ENCODE data around the gene KLF12. TPM values are rescaled to one million over a fixed set of nuclear protein-coding genes. Genes with fewer than 3 reads are reported as not detected.

Gene KLF12
- total RNA-seq, 2 donors from 2014 or later: 11.5 to 16.0 TPM

- DNase-seq (ENCODE audit: low spot score) (no peak), ATAC-seq (no peak)
- peaks cover 24 to 25% of the 10 kb centered on the region in 2 donors for H3K27me3 Mint-ChIP-seq
- H3K36me3 Mint-ChIP-seq: no peaks in the 10 kb centered on the region
- H3K4me3 Mint-ChIP-seq: no peak overlapping the region
- no peak overlapping the region for H3K27ac Mint-ChIP-seq
- no peaks in the 10 kb centered on the region for H3K4me1 Mint-ChIP-seq (ENCODE audit: low read depth in 2 of 2)
- no peaks in the 10 kb centered on the region for H3K9me3 Mint-ChIP-seq
Observed at GRCh38 chr13:74151859-74152258, 17.7 kb upstream of the KLF12 start.

DNA sequence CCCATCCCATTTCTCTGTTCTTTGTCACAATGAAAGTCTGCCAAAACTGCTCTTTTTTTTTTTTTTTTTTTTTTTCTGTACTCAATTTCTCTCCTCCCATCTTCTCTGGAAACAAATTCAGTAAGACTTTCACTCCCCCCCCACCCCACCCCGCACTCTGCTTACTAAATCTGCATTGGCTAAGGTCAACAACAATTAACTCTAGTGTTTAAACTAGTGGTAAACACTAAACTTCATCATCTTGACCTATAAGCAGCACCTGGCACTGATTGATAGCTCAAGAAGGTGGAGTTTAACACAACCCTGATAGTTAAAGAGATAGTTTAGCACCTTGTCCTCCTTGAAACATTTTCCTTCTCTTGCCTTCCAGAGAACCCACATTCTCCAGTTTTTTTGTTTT lies 14.1 kb upstream of the KLF12 start:
- Mint-ChIP-seq H3K27ac (no peak overlapping the region), H3K27me3 (peaks cover 8 to 11% of the 10 kb centered on the region in 2 donors), H3K4me1 (ENCODE audit: low read depth in 2 of 2) (no peaks in the 10 kb centered on the region), H3K36me3 (no peaks in the 10 kb centered on the region), H3K4me3 (no peak overlapping the region), H3K9me3 (no peaks in the 10 kb centered on the region)
- ATAC-seq: no peak
- no peak for DNase-seq (ENCODE audit: low spot score)

- Mint-ChIP-seq H3K27me3 (peaks cover 8 to 14% of the 10 kb centered on the region in 2 donors), H3K4me3 (no peak overlapping the region), H3K4me1 (ENCODE audit: low read depth in 2 of 2) (no peaks in the 10 kb centered on the region), H3K36me3 (no peaks in the 10 kb centered on the region), H3K27ac (no peak overlapping the region), H3K9me3 (no peaks in the 10 kb centered on the region)
- DNase-seq (ENCODE audit: low spot score): no peak
- no peak for ATAC-seq
Observed at GRCh38 chr13:74145249-74145975, 11.2 kb upstream of the KLF12 start.

DNA sequence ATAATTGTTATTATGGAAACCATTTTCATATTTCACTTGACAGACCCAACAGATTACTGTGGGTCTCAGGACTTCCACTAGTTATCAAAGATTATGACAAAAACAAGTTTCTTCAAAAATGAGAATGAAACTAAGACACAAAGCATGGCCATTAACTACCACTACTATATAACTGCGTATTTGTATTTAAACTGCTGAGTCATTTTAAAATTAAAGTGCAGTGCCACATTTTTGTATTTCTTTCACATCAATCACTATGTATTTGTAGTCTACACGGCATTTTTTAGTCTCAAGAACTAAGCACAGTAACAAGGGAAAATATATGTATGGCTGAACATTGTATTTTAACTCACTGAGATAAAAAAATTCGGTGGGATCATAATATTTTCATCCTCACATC lies 10.1 kb upstream of the KLF12 start:
- Mint-ChIP-seq H3K9me3 (no peaks in the 10 kb centered on the region), H3K4me1 (ENCODE audit: low read depth in 2 of 2) (no peaks in the 10 kb centered on the region), H3K27me3 (peaks cover 0 to 10% of the 10 kb centered on the region in 2 donors), H3K4me3 (no peak overlapping the region), H3K27ac (no peak overlapping the region), H3K36me3 (no peaks in the 10 kb centered on the region)
- no peak for DNase-seq (ENCODE audit: low spot score)
- ATAC-seq: no peak

DNA sequence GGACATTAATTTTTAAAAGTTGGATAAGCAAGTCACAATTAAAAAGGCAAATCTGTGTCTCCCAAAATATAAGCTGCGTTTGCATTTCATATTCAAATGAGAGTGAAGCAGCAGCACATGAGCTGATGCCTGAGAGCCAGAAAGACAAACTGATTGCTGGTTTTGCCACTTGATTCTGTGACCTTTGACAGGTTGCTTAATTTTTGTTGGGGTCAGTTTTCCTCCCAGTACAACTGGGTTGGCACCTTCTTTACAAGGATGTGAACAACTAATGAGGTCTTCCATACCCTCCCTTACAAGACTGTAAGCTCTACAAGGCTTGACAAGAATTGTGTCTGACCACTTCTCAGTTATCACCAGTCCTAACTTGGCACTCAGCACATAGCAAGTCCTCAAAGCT lies 8.1 kb upstream of the KLF12 start:
- Mint-ChIP-seq H3K36me3 (no peaks in the 10 kb centered on the region), H3K27ac (no peak overlapping the region), H3K4me1 (ENCODE audit: low read depth in 2 of 2) (peaks cover 0 to 4% of the 10 kb centered on the region in 2 donors), H3K27me3 (peaks cover 0 to 4% of the 10 kb centered on the region in 2 donors), H3K4me3 (no peak overlapping the region), H3K9me3 (no peaks in the 10 kb centered on the region)
- ATAC-seq (no peak), DNase-seq (ENCODE audit: low spot score) (no peak)

DNA sequence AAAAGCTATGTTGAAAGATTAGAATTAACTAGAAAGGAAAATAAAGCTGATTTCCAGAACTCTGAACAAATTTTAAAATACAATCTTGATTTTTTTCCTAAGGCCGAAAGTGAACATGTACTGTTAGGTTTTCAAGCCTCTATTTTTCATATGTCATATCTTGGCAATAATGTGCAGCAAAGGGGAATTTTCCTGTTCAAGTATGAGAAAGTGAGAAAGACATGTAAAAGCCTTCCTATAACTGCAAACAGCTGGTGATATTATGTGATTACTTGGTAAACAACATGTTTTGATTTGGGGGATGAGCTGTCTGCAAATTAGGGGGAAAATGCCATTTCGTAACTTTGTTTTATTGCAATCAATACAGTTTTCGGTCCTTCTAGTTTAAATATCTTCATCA lies 4.0 kb upstream of the KLF12 start:
- H3K36me3 Mint-ChIP-seq: no peaks in the 10 kb centered on the region
- peaks cover 5 to 9% of the 10 kb centered on the region in 2 donors for H3K4me1 Mint-ChIP-seq (ENCODE audit: low read depth in 2 of 2)
- ATAC-seq (no peak), DNase-seq (ENCODE audit: low spot score) (no peak)
- no peak overlapping the region for H3K4me3 Mint-ChIP-seq
- no peak overlapping the region for H3K27ac Mint-ChIP-seq
- H3K27me3 Mint-ChIP-seq: peaks cover 0 to 4% of the 10 kb centered on the region in 2 donors
- no peaks in the 10 kb centered on the region for H3K9me3 Mint-ChIP-seq

DNA sequence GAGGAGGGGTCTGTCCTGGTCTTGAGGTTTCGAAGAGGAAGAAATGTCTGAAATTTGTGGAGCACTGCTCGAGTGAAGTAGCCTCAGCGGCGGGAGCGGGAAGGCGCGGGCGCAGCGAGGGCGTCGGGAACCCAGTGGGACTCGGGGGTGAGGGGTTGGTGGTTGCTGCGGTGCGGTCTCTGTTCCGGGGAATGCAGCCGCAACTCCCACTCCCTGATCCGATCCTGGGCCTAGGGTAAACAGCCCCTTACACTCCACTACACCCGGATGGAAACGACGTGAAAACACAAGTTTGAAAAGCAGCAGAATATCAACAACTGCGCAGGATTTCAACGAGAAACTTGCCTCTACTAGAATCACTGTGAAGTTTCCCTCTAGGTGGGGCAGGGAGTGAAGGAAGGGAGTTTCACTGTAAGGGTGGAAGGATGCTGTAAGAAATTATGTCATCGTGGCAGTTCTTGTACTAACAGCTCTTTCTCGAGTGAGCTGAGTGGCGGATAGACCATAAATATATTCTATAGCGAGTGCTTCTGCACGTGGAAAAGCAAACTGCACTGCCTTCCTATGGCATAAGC lies 2.0 kb upstream of the KLF12 start:
- ATAC-seq (no peak), DNase-seq (ENCODE audit: low spot score) (no peak)
- Mint-ChIP-seq H3K36me3 (no peaks in the 10 kb centered on the region), H3K4me1 (ENCODE audit: low read depth in 2 of 2) (peaks cover 24 to 25% of the 10 kb centered on the region in 2 donors), H3K9me3 (no peaks in the 10 kb centered on the region), H3K27me3 (no peaks in the 10 kb centered on the region), H3K27ac (no peak overlapping the region), H3K4me3 (no peak overlapping the region)

- Mint-ChIP-seq H3K27me3 (no peaks in the 10 kb centered on the region), H3K4me1 (ENCODE audit: low read depth in 2 of 2) (peaks cover 29 to 30% of the 10 kb centered on the region in 2 donors), H3K4me3 (peak overlapping the region; percentile 98), H3K27ac (no peak overlapping the region), H3K36me3 (no peaks in the 10 kb centered on the region), H3K9me3 (no peaks in the 10 kb centered on the region)
- DNase-seq (ENCODE audit: low spot score): peak; percentile 84
- peak; percentile 65 to 77 for ATAC-seq
Observed at GRCh38 chr13:74135326-74136083, 1.3 kb upstream of the KLF12 start.

DNA sequence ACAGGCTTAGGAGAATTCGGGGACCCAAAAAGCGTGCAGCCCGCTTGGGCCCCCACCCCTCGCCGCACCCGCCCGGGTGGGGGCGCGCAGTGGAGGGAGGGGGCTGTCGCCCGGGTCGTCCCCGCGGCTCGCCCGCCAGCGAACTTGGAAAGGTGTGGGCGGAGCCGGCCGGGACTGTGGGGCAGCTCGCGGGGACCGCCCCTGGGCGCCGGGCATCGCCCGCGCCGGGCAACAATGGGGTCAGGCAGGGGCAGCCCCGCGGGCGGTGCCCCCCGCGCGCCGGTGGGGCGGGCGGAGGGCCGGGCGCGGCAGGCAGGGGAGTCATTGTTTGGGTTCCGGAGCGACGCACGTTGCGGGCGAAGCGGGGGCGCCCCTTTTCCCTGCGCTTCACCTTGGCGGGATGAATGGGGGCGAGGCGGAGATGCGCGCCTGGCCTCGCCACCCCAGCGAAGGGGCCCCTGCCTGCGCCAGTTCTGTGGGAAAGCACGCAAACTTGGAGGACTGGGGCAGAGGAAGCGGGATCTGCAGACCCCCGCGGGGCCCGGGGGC lies 647 bp upstream of the KLF12 start:
- Mint-ChIP-seq H3K36me3 (no peaks in the 10 kb centered on the region), H3K4me3 (peak overlapping the region; percentile 98), H3K27me3 (no peaks in the 10 kb centered on the region), H3K4me1 (ENCODE audit: low read depth in 2 of 2) (peaks cover 32 to 34% of the 10 kb centered on the region in 2 donors), H3K9me3 (no peaks in the 10 kb centered on the region), H3K27ac (no peak overlapping the region)
- ATAC-seq: peak; percentile 61 to 73
- peak; percentile 80 for DNase-seq (ENCODE audit: low spot score)

- Mint-ChIP-seq H3K27me3 (no peaks in the 10 kb centered on the region), H3K36me3 (no peaks in the 10 kb centered on the region), H3K4me3 (peak overlapping the region; percentile 98), H3K4me1 (ENCODE audit: low read depth in 2 of 2) (peaks cover 34 to 41% of the 10 kb centered on the region in 2 donors), H3K27ac (peak overlapping the region; percentile 95 to 96), H3K9me3 (no peaks in the 10 kb centered on the region)
- DNase-seq (ENCODE audit: low spot score): peak; percentile 90
- ATAC-seq: peak; percentile 70 to 76
Observed at GRCh38 chr13:74133657-74134201, 475 bp downstream of the KLF12 start.

DNA sequence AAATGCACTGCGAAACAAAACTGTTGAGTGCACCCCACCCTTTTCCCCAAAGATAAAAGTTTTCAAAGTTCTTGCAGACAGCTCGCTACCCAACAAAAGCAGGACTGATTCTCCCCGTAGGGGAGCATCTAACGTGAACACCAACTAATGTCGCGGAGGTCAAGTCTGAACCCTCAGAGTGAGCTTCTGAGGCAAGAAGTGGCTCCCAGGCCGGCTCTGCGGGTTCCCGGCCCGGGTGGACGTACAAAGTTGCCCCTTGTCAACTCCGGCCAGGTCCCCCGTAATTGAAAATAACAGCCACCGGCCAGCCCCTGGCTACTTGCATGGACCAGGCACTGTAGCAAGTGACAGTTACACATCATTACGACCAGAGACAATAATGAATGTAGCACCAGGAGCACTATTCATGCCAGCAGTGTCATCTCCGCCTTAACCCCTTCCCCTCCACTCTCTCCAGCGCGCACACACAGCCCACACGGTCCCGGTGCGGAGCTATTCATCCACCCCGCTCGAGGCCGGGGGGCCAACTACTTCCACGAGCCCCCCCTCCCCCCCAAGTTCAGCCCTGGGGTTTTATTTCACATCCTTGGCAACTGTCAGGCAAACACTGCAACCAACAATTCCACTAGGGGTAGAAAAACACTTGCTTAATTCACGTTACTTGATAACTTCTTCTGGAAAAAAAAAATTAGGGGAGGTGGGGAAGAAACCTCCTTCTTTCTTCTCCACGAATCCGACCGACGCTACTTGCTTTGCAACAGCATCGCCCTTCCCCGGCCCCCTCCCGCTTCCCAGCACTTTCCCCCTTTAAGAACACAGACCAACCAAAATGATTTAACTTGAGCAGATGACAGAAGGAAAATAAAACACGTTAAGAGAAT lies 1.2 kb downstream of the KLF12 start:
- Mint-ChIP-seq H3K9me3 (no peaks in the 10 kb centered on the region), H3K27me3 (no peaks in the 10 kb centered on the region), H3K4me1 (ENCODE audit: low read depth in 2 of 2) (peaks cover 36 to 48% of the 10 kb centered on the region in 2 donors), H3K36me3 (no peaks in the 10 kb centered on the region), H3K4me3 (peak overlapping the region; percentile 98), H3K27ac (peak overlapping the region; percentile 95 to 96)
- no peak for DNase-seq (ENCODE audit: low spot score)
- peak in 1 of 2 donors; percentile 21 for ATAC-seq

- Mint-ChIP-seq H3K9me3 (no peaks in the 10 kb centered on the region), H3K4me3 (peak overlapping the region; percentile 98), H3K4me1 (ENCODE audit: low read depth in 2 of 2) (peaks cover 39 to 52% of the 10 kb centered on the region in 2 donors), H3K27ac (peak overlapping the region; percentile 95 to 96), H3K27me3 (no peaks in the 10 kb centered on the region), H3K36me3 (no peaks in the 10 kb centered on the region)
- DNase-seq (ENCODE audit: low spot score): no peak
- ATAC-seq: no peak
Observed at GRCh38 chr13:74132152-74132775, 1.9 kb downstream of the KLF12 start.

Data from natural killer cell treated with Interleukin-12 subunit alpha and Interleukin-12 subunit beta and Interleukin-15 and Interleukin-18, amount 100 ng/mL, for 72 hours (primary cell).